Vagina (tissue), 2 donors: ENCODE measurements around the gene MAD2L1BP.

Source experiments
- POLR2AphosphoS5 ChIP-seq, 2 donors: sonication (generic); formaldehyde crosslinking; IDR thresholded peaks; one replicate each; pipeline ENCODE4 v1.9.0; 2017; ENCODE audit warnings: antibody characterized with exemption in 2 of 2, mild to moderate bottlenecking in 2 of 2, low read depth in 1 of 2; ENCODE audit not compliant: insufficient read depth in 1 of 2
- TF ChIP-seq, protein P1 (sequence below), 3 experiments: fragments of 450-650 bp in 2 of 3; fragments of 200-600 bp in 1 of 3; sonication (generic) in 1 of 3; IDR thresholded peaks; one replicate each; pipeline ENCODE4 v1.5.1; 2017 to 2019; ENCODE audit warnings: antibody characterized with exemption in 3 of 3, mild to moderate bottlenecking in 2 of 3, moderate library complexity in 2 of 3

DNA sequence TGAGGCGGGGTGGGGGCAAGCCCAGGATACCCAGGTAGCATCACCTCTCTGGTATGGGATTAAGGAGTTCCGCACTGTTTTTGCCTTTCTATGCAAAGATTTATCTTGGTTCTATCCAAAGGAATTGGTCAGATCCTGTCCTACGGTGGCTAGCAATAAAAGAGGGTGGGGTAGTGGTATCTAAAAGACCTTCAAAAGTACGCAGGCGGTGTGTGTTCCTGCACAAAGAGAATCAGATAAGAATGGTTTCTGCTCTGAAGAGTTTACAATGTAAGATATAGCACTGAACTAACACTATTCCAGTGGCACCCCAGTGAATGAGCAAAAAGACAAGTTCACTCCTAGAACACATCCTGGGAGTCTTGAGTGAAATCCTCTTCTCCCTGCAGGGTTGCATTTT, 45.7 kb downstream of the MAD2L1BP start:
- TF ChIP-seq, protein P1, sequence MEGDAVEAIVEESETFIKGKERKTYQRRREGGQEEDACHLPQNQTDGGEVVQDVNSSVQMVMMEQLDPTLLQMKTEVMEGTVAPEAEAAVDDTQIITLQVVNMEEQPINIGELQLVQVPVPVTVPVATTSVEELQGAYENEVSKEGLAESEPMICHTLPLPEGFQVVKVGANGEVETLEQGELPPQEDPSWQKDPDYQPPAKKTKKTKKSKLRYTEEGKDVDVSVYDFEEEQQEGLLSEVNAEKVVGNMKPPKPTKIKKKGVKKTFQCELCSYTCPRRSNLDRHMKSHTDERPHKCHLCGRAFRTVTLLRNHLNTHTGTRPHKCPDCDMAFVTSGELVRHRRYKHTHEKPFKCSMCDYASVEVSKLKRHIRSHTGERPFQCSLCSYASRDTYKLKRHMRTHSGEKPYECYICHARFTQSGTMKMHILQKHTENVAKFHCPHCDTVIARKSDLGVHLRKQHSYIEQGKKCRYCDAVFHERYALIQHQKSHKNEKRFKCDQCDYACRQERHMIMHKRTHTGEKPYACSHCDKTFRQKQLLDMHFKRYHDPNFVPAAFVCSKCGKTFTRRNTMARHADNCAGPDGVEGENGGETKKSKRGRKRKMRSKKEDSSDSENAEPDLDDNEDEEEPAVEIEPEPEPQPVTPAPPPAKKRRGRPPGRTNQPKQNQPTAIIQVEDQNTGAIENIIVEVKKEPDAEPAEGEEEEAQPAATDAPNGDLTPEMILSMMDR (IDR thresholded peaks at IDR 0.05): no peak
- TF ChIP-seq POLR2AphosphoS5 (IDR thresholded peaks at IDR 0.05; ENCODE audit: insufficient read depth in 1 of 2, low read depth in 1 of 2): no peak
